MV-4-11 (cell line): ENCODE data around the gene MZF1.

Experiments used
- DNase-seq: peaks from one replicate; lab custom pipeline; 2025; lab: John Stamatoyannopoulos, UW

The MZF1 gene

GRCh38 chr19:58569943-58570670 lies 3.0 kb downstream of the MZF1 start:
- no peak for DNase-seq

GRCh38 chr19:58569191-58569942 lies 3.8 kb downstream of the MZF1 start:
- DNase-seq = no peak

GRCh38 chr19:58568453-58569130 lies 4.5 kb downstream of the MZF1 start:
- DNase-seq = no peak

- DNase-seq = no peak
These were observed 6.1 kb downstream of the MZF1 start for GRCh38 chr19:58566989-58567388.

- DNase-seq = no peak
These were observed 9.3 kb downstream of the MZF1 start for GRCh38 chr19:58563823-58564222.

GRCh38 chr19:58563034-58563573 lies 10.0 kb downstream of the MZF1 start:
- DNase-seq = no peak

- DNase-seq = no peak
These were observed 10.8 kb downstream of the MZF1 start for GRCh38 chr19:58562122-58563033.

- DNase-seq = no peak
These were observed 11.6 kb downstream of the MZF1 start for GRCh38 chr19:58561373-58562121.

- no peak for DNase-seq
These were observed 12.2 kb downstream of the MZF1 start for GRCh38 chr19:58560921-58561320.

GRCh38 chr19:58560007-58560887 lies 12.9 kb downstream of the MZF1 start:
- DNase-seq = no peak

- no peak for DNase-seq
These were observed 13.7 kb downstream of the MZF1 start for GRCh38 chr19:58559275-58560006.

- no peak for DNase-seq
These were observed 14.4 kb downstream of the MZF1 start for GRCh38 chr19:58558623-58559274.

- no peak for DNase-seq
These were observed 15.0 kb downstream of the MZF1 start, which contains the start of gene UBE2M for GRCh38 chr19:58558066-58558622. Gene UBE2M (minus strand): TSS chr19:58558611. CDS start chr19:58558381, 230 bp downstream.

- no peak for DNase-seq
These were observed 15.7 kb downstream of the MZF1 start for GRCh38 chr19:58557221-58558065.

GRCh38 chr19:58556622-58557220 lies 16.4 kb downstream of the MZF1 start:
- no peak for DNase-seq

- DNase-seq = no peak
These were observed 17.1 kb downstream of the MZF1 start for GRCh38 chr19:58555920-58556621.
